ENCODE results near the gene TTC39C. TPM values are rescaled to one million over a fixed set of nuclear protein-coding genes. Genes with fewer than 3 reads are reported as not detected.

TTC39C gene
- total RNA-seq, 1 donor from 2014 or later = 12.8 TPM

GRCh38 chr18:24173997-24174396 lies 159.4 kb downstream of the TTC39C start:
- peaks cover 9% of the 10 kb centered on the region for H3K36me3 Mint-ChIP-seq (ENCODE audit: low read depth, unreplicated experiment)
- H3K79me2 ChIP-seq (ENCODE audit: insufficient read depth, low read length) = no peaks in the 10 kb centered on the region
- TF ChIP-seq EZH2 (IDR thresholded peaks at IDR 0.05; ENCODE audit: insufficient read depth, low read length) (no peak), CTCF (IDR thresholded peaks at IDR 0.05; ENCODE audit: insufficient read depth, low read depth, low read length) (no peak)
- H3K27ac ChIP-seq (ENCODE audit: low read depth, low read length) = no peak overlapping the region
- no peaks in the 10 kb centered on the region for H3K9me3 ChIP-seq (ENCODE audit: insufficient read depth, low read depth, low read length)
- peaks cover 2% of the 10 kb centered on the region for H3K9me3 Mint-ChIP-seq (ENCODE audit: unreplicated experiment)
- H3K4me3 Mint-ChIP-seq (ENCODE audit: unreplicated experiment) = no peak overlapping the region
- DNase-seq (ENCODE audit: low read depth) = no peak
- no peak overlapping the region for H2AFZ ChIP-seq (ENCODE audit: low read depth, low read length)
- H3K36me3 ChIP-seq (ENCODE audit: insufficient read depth, low read length) = peaks cover 3% of the 10 kb centered on the region
- FAIRE-seq = no peak
- no peaks in the 10 kb centered on the region for H4K20me1 ChIP-seq (ENCODE audit: insufficient read depth, low read length)
- H3K4me1 Mint-ChIP-seq (ENCODE audit: low read depth, unreplicated experiment) = peaks cover 3% of the 10 kb centered on the region
- no peaks in the 10 kb centered on the region for H3K27me3 Mint-ChIP-seq (ENCODE audit: low read depth, unreplicated experiment)
- no peaks in the 10 kb centered on the region for H3K27me3 ChIP-seq (ENCODE audit: insufficient read depth, low read length)
- H3K4me3 ChIP-seq (ENCODE audit: insufficient read depth, low read depth, low read length) = no peak overlapping the region
- no peak overlapping the region for H3K4me2 ChIP-seq (ENCODE audit: low read length)
- H3K4me1 ChIP-seq (ENCODE audit: insufficient read depth, low read length) = no peaks in the 10 kb centered on the region
- no peak overlapping the region for H3K9ac ChIP-seq (ENCODE audit: low read length)
- H3K27ac Mint-ChIP-seq (ENCODE audit: unreplicated experiment) = no peak overlapping the region

GRCh38 chr18:24176727-24177416 lies 162.3 kb downstream of the TTC39C start:
- H3K4me1 Mint-ChIP-seq (ENCODE audit: low read depth, unreplicated experiment) = peaks cover 11% of the 10 kb centered on the region

More at GRCh38 chr18:24176727-24177416, 162.3 kb downstream of the TTC39C start:
- Mint-ChIP-seq H3K4me3 (ENCODE audit: unreplicated experiment) (no peak overlapping the region), H3K27ac (ENCODE audit: unreplicated experiment) (no peak overlapping the region), H3K36me3 (ENCODE audit: low read depth, unreplicated experiment) (peaks cover 11% of the 10 kb centered on the region), H3K9me3 (ENCODE audit: unreplicated experiment) (peaks cover 2% of the 10 kb centered on the region), H3K27me3 (ENCODE audit: low read depth, unreplicated experiment) (no peaks in the 10 kb centered on the region)
- Histone ChIP-seq H3K79me2 (ENCODE audit: insufficient read depth, low read length) (no peaks in the 10 kb centered on the region), H3K4me2 (ENCODE audit: low read length) (no peak overlapping the region), H3K9me3 (ENCODE audit: insufficient read depth, low read depth, low read length) (no peaks in the 10 kb centered on the region), H3K9ac (ENCODE audit: low read length) (no peak overlapping the region), H3K4me3 (ENCODE audit: insufficient read depth, low read depth, low read length) (no peak overlapping the region), H3K27ac (ENCODE audit: low read depth, low read length) (no peak overlapping the region), H3K27me3 (ENCODE audit: insufficient read depth, low read length) (no peaks in the 10 kb centered on the region), H2AFZ (ENCODE audit: low read depth, low read length) (no peak overlapping the region), H3K4me1 (ENCODE audit: insufficient read depth, low read length) (no peaks in the 10 kb centered on the region), H4K20me1 (ENCODE audit: insufficient read depth, low read length) (no peaks in the 10 kb centered on the region), H3K36me3 (ENCODE audit: insufficient read depth, low read length) (peaks cover 3% of the 10 kb centered on the region)
- no peak for FAIRE-seq
- no peak for DNase-seq (ENCODE audit: low read depth)
- TF ChIP-seq CTCF (IDR thresholded peaks at IDR 0.05; ENCODE audit: insufficient read depth, low read depth, low read length) (peak; percentile 51), EZH2 (IDR thresholded peaks at IDR 0.05; ENCODE audit: insufficient read depth, low read length) (no peak)

All from astrocyte (in vitro differentiated cells and primary cell).